PC-9 (cell line): ENCODE data around the gene PCARE. TPM values are rescaled to one million over a fixed set of nuclear protein-coding genes. Genes with fewer than 3 reads are reported as not detected.

Experiments used
- BruUV-seq: library from RNA; stranded (reverse); fragments of 400-500 nt; replicated peaks from 2 replicates; lab custom pipeline; 2021; lab: Mats Ljungman, UMichigan
- CTCF ChIA-PET: fragments of 300-600 bp; sonication (Branson Sonifier 250); formaldehyde crosslinking; loops from one replicate; lab custom pipeline; 2022; ENCODE audit warnings: antibody characterized with exemption; lab: Charles Lee
- POLR2A ChIA-PET: fragments of 300-600 bp; sonication (Branson Sonifier 250); formaldehyde crosslinking; loops from one replicate; lab custom pipeline; 2022; ENCODE audit warnings: antibody characterized with exemption; ENCODE audit not compliant: unreplicated experiment; lab: Charles Lee
- DNase-seq, 2 experiments: peaks; one replicate each; pipeline versions ENCODE4 v3.0.0 to v3.0.0-alpha.2; 2015 to 2022; ENCODE audit warnings: mixed read lengths in 1 of 2
- H2AFZ ChIP-seq: fragments of 200-600 bp; sonication (generic); 2 replicates; pipeline ENCODE4 v1.8.1; 2017; ENCODE audit warnings: antibody characterized with exemption
- H3F3A ChIP-seq: fragments of 200-600 bp; sonication (generic); 2 replicates; pipeline ENCODE4 v1.8.1; 2017; ENCODE audit warnings: antibody characterized with exemption, mild to moderate bottlenecking, low read depth; ENCODE audit not compliant: insufficient read depth
- H3K27ac ChIP-seq: fragments of 200-600 bp; sonication (generic); 2 replicates; pipeline ENCODE4 v1.6.1; 2016; ENCODE audit warnings: mixed run types
- H3K27me3 ChIP-seq: fragments of 200-600 bp; sonication (generic); 2 replicates; pipeline ENCODE4 v1.6.1; 2016; ENCODE audit warnings: low read depth, mixed run types; ENCODE audit not compliant: insufficient read depth
- H3K36me3 ChIP-seq: fragments of 200-600 bp; sonication (generic); 2 replicates; pipeline ENCODE4 v1.6.1; 2016; ENCODE audit warnings: low read depth, mixed run types
- H3K4me1 ChIP-seq: fragments of 200-600 bp; sonication (generic); replicated peaks from 2 replicates; pipeline ENCODE4 v1.6.1; 2016; ENCODE audit warnings: mixed run types; ENCODE audit not compliant: insufficient read depth
- H3K4me2 ChIP-seq: fragments of 200-600 bp; sonication (generic); 2 replicates; pipeline ENCODE4 v1.6.1; 2017; ENCODE audit warnings: mixed run types
- H3K4me3 ChIP-seq: fragments of 200-600 bp; sonication (generic); 2 replicates; pipeline ENCODE4 v1.6.1; 2016; ENCODE audit warnings: mixed run types
- H3K79me2 ChIP-seq: fragments of 200-600 bp; sonication (generic); 2 replicates; pipeline ENCODE4 v1.6.1; 2017; ENCODE audit warnings: low read depth, mixed run types
- H3K9me2 ChIP-seq: fragments of 200-600 bp; sonication (generic); 2 replicates; pipeline ENCODE4 v1.8.1; 2017; ENCODE audit warnings: mild to moderate bottlenecking; ENCODE audit not compliant: insufficient read depth
- H3K9me3 ChIP-seq: fragments of 200-600 bp; sonication (generic); 2 replicates; pipeline ENCODE4 v1.8.1; 2016; ENCODE audit warnings: low read depth; ENCODE audit not compliant: insufficient read depth
- H4K20me1 ChIP-seq: fragments of 200-600 bp; sonication (generic); 2 replicates; pipeline ENCODE4 v1.8.1; 2017; ENCODE audit not compliant: insufficient read depth
- EZH2 ChIP-seq: fragments of 200-600 bp; sonication (generic); IDR thresholded peaks from 2 replicates; pipeline ENCODE4 v1.8.0; 2017; ENCODE audit warnings: antibody characterized with exemption, low read depth
- intact Hi-C: fragments of 100-400 bp; cut with micrococcal nuclease; formaldehyde crosslinking; loops from one replicate; pipeline ENCODE4 v1.10.0; 2022; ENCODE audit not compliant: unreplicated experiment
- total RNA-seq: library from RNA; stranded (reverse); gene quantifications from 2 replicates; pipeline ENCODE4 v1.2.3, GENCODE V29; 2021
- TF ChIP-seq, protein P1 (sequence below): fragments of 200-600 bp; sonication (generic); conservative IDR thresholded peaks from 2 replicates; pipeline ENCODE4 v1.6.1; 2017; ENCODE audit warnings: mixed run types, antibody characterized with exemption, mild to moderate bottlenecking, moderate library complexity

The PCARE gene
- total RNA-seq, 1 experiment from 2014 or later: not detected

DNA sequence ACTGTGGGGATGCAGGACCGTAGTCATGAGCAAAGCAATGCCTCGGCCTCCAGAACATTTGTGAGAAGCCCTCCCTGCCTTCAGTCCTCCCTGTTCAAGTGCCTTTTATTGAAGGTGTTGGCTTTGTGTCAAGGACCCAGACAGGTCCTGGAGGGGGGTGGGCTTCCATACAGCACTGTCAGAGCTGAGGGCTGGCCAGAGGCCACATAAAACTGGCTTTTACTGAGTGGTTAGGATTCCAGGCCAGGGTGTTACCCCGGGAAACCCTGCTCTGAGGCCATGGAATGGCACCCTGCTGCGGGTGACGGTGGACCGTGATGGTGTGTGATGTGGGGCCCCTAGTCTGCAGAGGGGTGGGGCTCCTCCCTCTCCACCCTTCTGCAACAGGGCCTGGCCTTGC is 51.6 kb downstream of the PCARE start:
- Histone ChIP-seq H3K79me2 (no peaks in the 10 kb centered on the region), H3K4me1 (peaks cover 7% of the 10 kb centered on the region; the same call in 1 of the 2 replicates), H3K4me3 (no peak overlapping the region), H3K9me3 (no peaks in the 10 kb centered on the region), H3F3A (peaks cover 4% of the 10 kb centered on the region; the same call in 1 of the 2 replicates), H3K27me3 (no peaks in the 10 kb centered on the region), H3K27ac (no peak overlapping the region), H4K20me1 (no peaks in the 10 kb centered on the region), H2AFZ (no peak overlapping the region), H3K9me2 (no peaks in the 10 kb centered on the region), H3K4me2 (no peak overlapping the region), H3K36me3 (no peaks in the 10 kb centered on the region)
- ChIA-PET CTCF (no interaction called here), POLR2A (no interaction called here)
- TF ChIP-seq, protein P1, sequence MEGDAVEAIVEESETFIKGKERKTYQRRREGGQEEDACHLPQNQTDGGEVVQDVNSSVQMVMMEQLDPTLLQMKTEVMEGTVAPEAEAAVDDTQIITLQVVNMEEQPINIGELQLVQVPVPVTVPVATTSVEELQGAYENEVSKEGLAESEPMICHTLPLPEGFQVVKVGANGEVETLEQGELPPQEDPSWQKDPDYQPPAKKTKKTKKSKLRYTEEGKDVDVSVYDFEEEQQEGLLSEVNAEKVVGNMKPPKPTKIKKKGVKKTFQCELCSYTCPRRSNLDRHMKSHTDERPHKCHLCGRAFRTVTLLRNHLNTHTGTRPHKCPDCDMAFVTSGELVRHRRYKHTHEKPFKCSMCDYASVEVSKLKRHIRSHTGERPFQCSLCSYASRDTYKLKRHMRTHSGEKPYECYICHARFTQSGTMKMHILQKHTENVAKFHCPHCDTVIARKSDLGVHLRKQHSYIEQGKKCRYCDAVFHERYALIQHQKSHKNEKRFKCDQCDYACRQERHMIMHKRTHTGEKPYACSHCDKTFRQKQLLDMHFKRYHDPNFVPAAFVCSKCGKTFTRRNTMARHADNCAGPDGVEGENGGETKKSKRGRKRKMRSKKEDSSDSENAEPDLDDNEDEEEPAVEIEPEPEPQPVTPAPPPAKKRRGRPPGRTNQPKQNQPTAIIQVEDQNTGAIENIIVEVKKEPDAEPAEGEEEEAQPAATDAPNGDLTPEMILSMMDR: no peak
- no peak for TF ChIP-seq EZH2
- no TSS peak for BruUV-seq
- peak in 1 of 2 experiments; percentile 39 for DNase-seq
- intact Hi-C loops: no loop called here

GRCh38 chr2:29021886-29022285 is 52.4 kb downstream of the PCARE start:
- ChIA-PET POLR2A (no interaction called here), CTCF (no interaction called here)
- no peaks in the 10 kb centered on the region for H3K36me3 ChIP-seq
- BruUV-seq: no TSS peak
- H3K4me2 ChIP-seq: no peak overlapping the region
- no peak for DNase-seq
- H3K79me2 ChIP-seq: no peaks in the 10 kb centered on the region
- H3K27me3 ChIP-seq: no peaks in the 10 kb centered on the region
- peaks cover 4% of the 10 kb centered on the region; the same call in 1 of the 2 replicates for H3F3A ChIP-seq
- no peaks in the 10 kb centered on the region for H4K20me1 ChIP-seq
- TF ChIP-seq EZH2: no peak
- TF ChIP-seq, protein P1: no peak
- H3K4me1 ChIP-seq: peaks cover 7% of the 10 kb centered on the region; the same call in 1 of the 2 replicates
- no peak overlapping the region for H2AFZ ChIP-seq
- H3K27ac ChIP-seq: no peak overlapping the region
- no peaks in the 10 kb centered on the region for H3K9me3 ChIP-seq
- no peak overlapping the region for H3K4me3 ChIP-seq
- no peaks in the 10 kb centered on the region for H3K9me2 ChIP-seq
- intact Hi-C loops: no loop called here

DNA sequence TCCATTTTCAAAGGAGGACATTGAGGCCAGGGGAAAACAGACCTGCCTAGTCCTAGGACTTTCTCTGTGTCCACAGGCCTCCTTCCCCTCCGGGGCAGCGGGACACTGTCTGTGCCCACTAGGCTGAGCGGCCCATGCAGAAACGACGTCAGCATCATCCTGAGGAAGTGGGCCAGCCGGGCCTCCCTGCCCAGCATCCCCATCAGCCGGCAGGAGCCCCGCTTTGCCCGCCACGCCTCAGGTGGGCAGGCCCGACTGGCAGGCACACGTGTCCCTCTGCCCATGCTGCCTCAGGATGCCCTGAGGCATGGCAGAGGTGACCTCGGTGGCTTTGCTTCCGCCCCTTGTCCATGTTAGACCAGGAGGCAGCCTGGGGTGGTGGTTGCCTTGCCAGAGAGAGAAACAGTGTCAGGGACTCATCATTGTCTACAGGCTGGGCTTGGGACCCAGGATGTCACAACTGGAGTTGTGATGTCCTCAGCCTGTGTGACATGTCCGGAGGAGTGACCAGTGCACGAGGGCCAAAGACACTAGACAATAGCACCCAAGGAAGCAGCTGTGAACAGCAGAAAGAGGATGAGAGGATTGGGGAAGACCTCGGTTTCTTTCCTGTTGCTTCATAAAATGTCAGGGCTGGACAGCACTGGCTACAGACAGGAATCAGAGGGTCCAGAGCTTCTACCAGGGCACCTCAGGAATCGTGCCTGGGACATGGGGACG is 56.4 kb downstream of the PCARE start:
- Histone ChIP-seq H3K36me3 (no peaks in the 10 kb centered on the region), H3K9me2 (no peaks in the 10 kb centered on the region), H3K27me3 (no peaks in the 10 kb centered on the region), H3F3A (no peaks in the 10 kb centered on the region), H2AFZ (no peak overlapping the region), H4K20me1 (no peaks in the 10 kb centered on the region), H3K4me3 (no peak overlapping the region), H3K4me1 (no peaks in the 10 kb centered on the region), H3K4me2 (no peak overlapping the region), H3K27ac (no peak overlapping the region), H3K79me2 (no peaks in the 10 kb centered on the region), H3K9me3 (no peaks in the 10 kb centered on the region)
- intact Hi-C loops: no loop called here
- BruUV-seq: no TSS peak
- POLR2A ChIA-PET: no interaction called here
- DNase-seq: no peak
- CTCF ChIA-PET: no interaction called here
- TF ChIP-seq, protein P1: no peak
- TF ChIP-seq EZH2: no peak
